GM12865 (cell line): ENCODE results near the gene ATP11A.

Experiments
- DNase-seq: peaks from one replicate; pipeline ENCODE4 v3.0.0; 2010; ENCODE audit warnings: low read depth
- H3K4me3 ChIP-seq: 2 replicates; pipeline ENCODE4 v1.5.1; 2011; ENCODE audit warnings: mild to moderate bottlenecking, low read depth, low read length, control low read depth
- CTCF ChIP-seq: IDR thresholded peaks from 2 replicates; pipeline ENCODE4 v1.5.1; 2011; ENCODE audit warnings: low read length, control low read depth, low read depth, inconsistent platforms; ENCODE audit not compliant: insufficient read depth; ENCODE audit errors: missing control alignments

The ATP11A gene

GRCh38 chr13:112686987-112687386 is 2.9 kb upstream of the ATP11A start:
- DNase-seq, result no peak
- no peak for TF ChIP-seq CTCF
- no peak overlapping the region for H3K4me3 ChIP-seq

- no peak overlapping the region for H3K4me3 ChIP-seq
- no peak for TF ChIP-seq CTCF
- DNase-seq, result no peak
Measured at GRCh38 chr13:112687836-112688559, 1.8 kb upstream of the ATP11A start.

GRCh38 chr13:112688560-112689302 is 1.1 kb upstream of the ATP11A start:
- peak overlapping the region; percentile 88 for H3K4me3 ChIP-seq
- TF ChIP-seq CTCF, result no peak
- peak; percentile 35 for DNase-seq

- H3K4me3 ChIP-seq, result peak overlapping the region; percentile 96
- peak; percentile 55 for DNase-seq
- TF ChIP-seq CTCF, result no peak
Measured at GRCh38 chr13:112690283-112690929, 568 bp downstream of the ATP11A start.

- no peak for DNase-seq
- no peak for TF ChIP-seq CTCF
- H3K4me3 ChIP-seq, result peak overlapping the region; percentile 96
Measured at GRCh38 chr13:112692104-112692503, 2.3 kb downstream of the ATP11A start.

GRCh38 chr13:112692586-112692985 is 2.7 kb downstream of the ATP11A start:
- no peak for TF ChIP-seq CTCF
- peak overlapping the region; percentile 96 for H3K4me3 ChIP-seq
- no peak for DNase-seq
